Neuronal stem cell (in vitro differentiated cells): Measurements from ENCODE around the gene LRRK2.
"Not testable (repeated sequence)": the region's sequence is repeated elsewhere in the genome, so short reads cannot be mapped to it uniquely, and the experiment has no call there.

Source experiments
- DNase-seq: peaks from one replicate; pipeline ENCODE4 v3.0.0-alpha.2; 2013; ENCODE audit warnings: low spot score
- H2AFZ ChIP-seq: one replicate; pipeline ENCODE4 v1.6.1; 2013; ENCODE audit warnings: mild to moderate bottlenecking, low read length, inconsistent platforms
- H2AK5ac ChIP-seq: 2 replicates; pipeline ENCODE4 v1.6.1; 2013; ENCODE audit warnings: low read depth, mild to moderate bottlenecking, inconsistent platforms, low read length, moderate library complexity, mixed read lengths
- H2BK120ac ChIP-seq: 2 replicates; pipeline ENCODE4 v1.6.1; 2013; ENCODE audit warnings: low read depth, mild to moderate bottlenecking, inconsistent platforms, low read length, moderate library complexity, mixed read lengths
- H2BK12ac ChIP-seq: one replicate; pipeline ENCODE4 v1.6.1; 2013; ENCODE audit warnings: low read length, inconsistent platforms
- H2BK15ac ChIP-seq: 2 replicates; pipeline ENCODE4 v1.6.1; 2013; ENCODE audit warnings: mild to moderate bottlenecking, low read length, inconsistent platforms, mixed read lengths
- H2BK5ac ChIP-seq: one replicate; pipeline ENCODE4 v1.6.1; 2013; ENCODE audit warnings: inconsistent platforms, mild to moderate bottlenecking, low read length, moderate library complexity
- H3K14ac ChIP-seq: one replicate; pipeline ENCODE4 v1.6.1; 2013; ENCODE audit warnings: low read length, inconsistent platforms
- H3K18ac ChIP-seq: 2 replicates; pipeline ENCODE4 v1.6.1; 2013; ENCODE audit warnings: low read length, inconsistent platforms
- H3K23ac ChIP-seq: 2 replicates; pipeline ENCODE4 v1.6.1; 2013; ENCODE audit warnings: low read depth, mild to moderate bottlenecking, mixed read lengths, low read length, inconsistent platforms; ENCODE audit not compliant: poor library complexity
- H3K27ac ChIP-seq: replicated peaks from 3 replicates; pipeline ENCODE4 v1.5.1; 2013; ENCODE audit warnings: low read length, inconsistent platforms
- H3K27me3 ChIP-seq, 3 experiments: 2 replicates each; pipeline ENCODE4 v1.6.1; 2013; ENCODE audit warnings: low read length in 3 of 3, mild to moderate bottlenecking in 2 of 3, inconsistent platforms in 1 of 3, low read depth in 1 of 3, mixed read lengths in 1 of 3, moderate library complexity in 1 of 3; ENCODE audit not compliant: control insufficient read depth in 3 of 3, insufficient read depth in 3 of 3
- H3K36me3 ChIP-seq, 2 donors: replicated peaks in 1 of 2; 2 replicates each; pipeline ENCODE4 v1.6.1; 2013; ENCODE audit warnings: low read length in 2 of 2; ENCODE audit not compliant: control insufficient read depth in 2 of 2, insufficient read depth in 2 of 2
- H3K4ac ChIP-seq: 2 replicates; pipeline ENCODE4 v1.6.1; 2013; ENCODE audit warnings: inconsistent platforms, mild to moderate bottlenecking, low read length, moderate library complexity
- H3K4me1 ChIP-seq, 2 donors: 1 replicate in 1 of 2; 2 replicates in 1 of 2; pipeline ENCODE4 v1.6.1; 2013; ENCODE audit warnings: low read length in 2 of 2, low read depth in 1 of 2; ENCODE audit not compliant: control insufficient read depth in 2 of 2, insufficient read depth in 1 of 2
- H3K4me2 ChIP-seq: one replicate; pipeline ENCODE4 v1.6.1; 2013; ENCODE audit warnings: mild to moderate bottlenecking, low read length, inconsistent platforms; ENCODE audit not compliant: insufficient read depth, poor library complexity, severe bottlenecking
- H3K4me3 ChIP-seq, 2 donors: 2 replicates each; pipeline ENCODE4 v1.5.1; 2013; ENCODE audit warnings: low read length in 2 of 2, mild to moderate bottlenecking in 2 of 2, inconsistent platforms in 1 of 2, moderate library complexity in 1 of 2
- H3K79me1 ChIP-seq: one replicate; pipeline ENCODE4 v1.6.1; 2013; ENCODE audit warnings: low read depth, mild to moderate bottlenecking, inconsistent platforms, low read length, moderate library complexity
- H3K9ac ChIP-seq: one replicate; pipeline ENCODE4 v1.6.1; 2013; ENCODE audit warnings: mild to moderate bottlenecking, low read depth, low read length, inconsistent platforms; ENCODE audit not compliant: poor library complexity
- H3K9me3 ChIP-seq, 2 donors: replicated peaks in 1 of 2; 2 replicates each; pipeline versions ENCODE3 to v1.6.1; 2013; ENCODE audit warnings: low read length in 2 of 2, mild to moderate bottlenecking in 2 of 2, inconsistent platforms in 1 of 2, low read depth in 1 of 2, mixed read lengths in 1 of 2, moderate library complexity in 1 of 2; ENCODE audit not compliant: control insufficient read depth in 2 of 2, insufficient read depth in 1 of 2
- H4K8ac ChIP-seq: one replicate; pipeline ENCODE4 v1.6.1; 2013; ENCODE audit warnings: low read depth, mild to moderate bottlenecking, inconsistent platforms, low read length, moderate library complexity
- H4K91ac ChIP-seq: one replicate; pipeline ENCODE4 v1.6.1; 2013; ENCODE audit warnings: low read length, low read depth, mild to moderate bottlenecking, inconsistent platforms; ENCODE audit not compliant: poor library complexity
- WGBS, 2 donors: extraction: QIAGEN DNeasy Blood & Tissue Kit; methylation state at CpG; one replicate each; pipeline ENCODE4 v1.1.7; 2013; ENCODE audit warnings: missing lambda C conversion rate in 2 of 2, mixed read lengths in 1 of 2; ENCODE audit not compliant: insufficient read length in 2 of 2, insufficient replicate concordance in 1 of 2; ENCODE audit errors: extremely low coverage in 2 of 2; 5-methylcytosine and 5-hydroxymethylcytosine counted together

Gene LRRK2

DNA sequence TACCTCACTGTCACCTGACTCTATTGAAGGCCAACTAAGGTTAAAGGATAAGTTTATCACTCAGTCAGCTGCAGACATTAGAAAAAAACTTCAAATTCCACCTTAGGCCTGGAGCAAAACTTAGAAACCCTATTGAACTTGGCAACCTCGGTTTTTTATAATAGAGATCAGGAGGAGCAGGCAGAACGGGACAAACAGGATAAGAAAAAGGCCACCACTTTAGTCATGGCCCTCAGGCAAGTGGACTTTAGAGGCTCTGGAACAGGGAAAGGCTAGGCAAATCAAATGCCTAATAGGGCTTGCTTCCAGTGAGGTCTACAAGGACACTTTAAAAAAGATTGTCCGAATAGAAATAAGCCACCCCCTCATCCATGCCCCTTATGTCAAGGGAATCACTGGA is 162.5 kb downstream of the LRRK2 start:
- H3K23ac ChIP-seq, H3K79me1 ChIP-seq, H3K4ac ChIP-seq, H3K4me2 ChIP-seq, H3K4me1 ChIP-seq, H4K8ac ChIP-seq, H3K14ac ChIP-seq, H3K36me3 ChIP-seq, H2BK15ac ChIP-seq, DNase-seq, H3K27ac ChIP-seq, H2BK5ac ChIP-seq, H2BK12ac ChIP-seq, H2AFZ ChIP-seq, H4K91ac ChIP-seq, H2BK120ac ChIP-seq, H2AK5ac ChIP-seq, H3K27me3 ChIP-seq, H3K9ac ChIP-seq, H3K4me3 ChIP-seq, H3K9me3 ChIP-seq, H3K18ac ChIP-seq: not testable (repeated sequence)
- WGBS, 2 donors = no CpG with 5 or more reads among the region's 3 CpGs

DNA sequence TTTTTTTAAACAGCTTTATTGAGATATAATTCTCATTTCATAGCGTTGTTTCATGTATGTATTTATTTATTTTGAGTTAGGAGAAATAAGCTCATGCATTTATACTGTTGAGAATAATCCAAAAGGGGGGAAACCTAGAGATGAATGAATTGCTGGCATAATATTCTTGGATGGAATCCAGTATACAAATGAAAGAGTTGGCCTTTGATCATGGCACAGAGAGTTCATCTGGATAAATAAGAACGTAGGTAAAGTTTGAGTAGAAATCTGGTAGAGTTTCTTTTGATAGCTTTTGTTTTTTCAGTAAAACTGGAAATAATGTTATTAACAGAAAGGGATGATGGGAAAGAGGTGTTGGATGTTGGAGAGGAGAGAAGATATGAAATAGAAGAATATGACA is 166.2 kb downstream of the LRRK2 start:
- Histone ChIP-seq H3K27ac (no peak overlapping the region), H4K8ac (no peak overlapping the region), H2AK5ac (no peak overlapping the region), H2BK12ac (no peak overlapping the region), H3K18ac (no peak overlapping the region), H3K4me2 (no peak overlapping the region), H3K4me3 (no peak overlapping the region), H3K4me1 (no peaks in the 10 kb centered on the region), H2BK120ac (no peak overlapping the region), H4K91ac (no peak overlapping the region), H3K23ac (no peak overlapping the region), H3K27me3 (no peaks in the 10 kb centered on the region), H3K9ac (no peak overlapping the region), H2BK5ac (no peak overlapping the region), H3K79me1 (no peaks in the 10 kb centered on the region), H2AFZ (no peak overlapping the region), H3K36me3 (no peaks in the 10 kb centered on the region), H3K4ac (no peak overlapping the region), H3K14ac (no peak overlapping the region), H2BK15ac (no peak overlapping the region), H3K9me3 (no peaks in the 10 kb centered on the region)
- WGBS, 2 donors = no CpG with 5 or more reads among the region's 2 CpGs
- DNase-seq = no peak

DNA sequence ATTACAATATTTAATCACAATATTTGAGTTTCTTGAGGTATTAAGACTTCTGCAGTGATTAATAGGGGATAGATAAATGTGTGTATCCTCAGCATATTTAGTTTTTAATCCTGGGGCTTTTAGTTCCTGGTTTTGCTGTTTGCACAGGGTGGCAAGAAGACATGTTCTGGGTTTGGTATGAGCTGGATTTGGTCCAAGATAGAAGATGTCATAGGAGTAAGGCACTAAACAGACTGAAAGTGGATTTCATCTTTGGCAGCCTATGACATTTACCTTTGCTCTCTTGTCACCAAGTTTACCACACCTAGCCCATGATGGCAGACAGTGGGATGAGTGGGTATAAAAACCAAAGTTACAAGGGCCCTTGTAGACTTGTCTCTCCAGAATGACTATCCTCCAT is 168.2 kb downstream of the LRRK2 start:
- Histone ChIP-seq H3K27me3 (no peaks in the 10 kb centered on the region), H3K4me2 (no peak overlapping the region), H2BK15ac (no peak overlapping the region), H3K36me3 (no peaks in the 10 kb centered on the region), H3K4ac (no peak overlapping the region), H3K79me1 (no peaks in the 10 kb centered on the region), H3K9ac (no peak overlapping the region), H2AK5ac (no peak overlapping the region), H2AFZ (no peak overlapping the region), H3K23ac (no peak overlapping the region), H2BK5ac (no peak overlapping the region), H3K4me1 (no peaks in the 10 kb centered on the region), H4K91ac (no peak overlapping the region), H3K9me3 (no peaks in the 10 kb centered on the region), H3K27ac (no peak overlapping the region), H4K8ac (no peak overlapping the region), H2BK12ac (no peak overlapping the region), H3K18ac (no peak overlapping the region), H2BK120ac (no peak overlapping the region), H3K4me3 (no peak overlapping the region), H3K14ac (no peak overlapping the region)
- DNase-seq = no peak

- Histone ChIP-seq H2BK120ac (no peak overlapping the region), H2BK12ac (no peak overlapping the region), H3K27ac (no peak overlapping the region), H4K8ac (no peak overlapping the region), H3K36me3 (no peaks in the 10 kb centered on the region), H2BK5ac (no peak overlapping the region), H3K4me2 (no peak overlapping the region), H3K4me1 (no peaks in the 10 kb centered on the region), H2AFZ (no peak overlapping the region), H3K23ac (no peak overlapping the region), H2AK5ac (no peak overlapping the region), H3K18ac (no peak overlapping the region), H2BK15ac (no peak overlapping the region), H4K91ac (no peak overlapping the region), H3K9me3 (no peaks in the 10 kb centered on the region), H3K14ac (no peak overlapping the region), H3K27me3 (no peaks in the 10 kb centered on the region), H3K4me3 (no peak overlapping the region), H3K4ac (no peak overlapping the region), H3K79me1 (no peaks in the 10 kb centered on the region), H3K9ac (no peak overlapping the region)
- WGBS, 2 donors = no CpG with 5 or more reads among the region's 3 CpGs
- no peak for DNase-seq
Measured at GRCh38 chr12:40399656-40400055, 174.9 kb downstream of the LRRK2 start.
